K562 (cell line): Measurements from ENCODE around the gene RASGRP2. TPM values are rescaled to one million over a fixed set of nuclear protein-coding genes. Genes with fewer than 3 reads are reported as not detected.

Source experiments
- CREM ChIP-seq: IDR thresholded peaks from 2 replicates; pipeline ENCODE4 v1.6.1; 2014; ENCODE audit warnings: antibody characterized with exemption, low read depth
- ETS1 ChIP-seq: conservative IDR thresholded peaks from 2 replicates; pipeline ENCODE4 v1.6.1; 2011; ENCODE audit warnings: low read depth, mild to moderate bottlenecking, low read length; ENCODE audit not compliant: control insufficient read depth
- KDM4B ChIP-seq, 2 experiments: fragments of 450-650 bp in 1 of 2; sonication (generic) in 1 of 2; IDR thresholded peaks; 2 replicates each; pipeline ENCODE4 v1.6.1; 2016 to 2017; ENCODE audit warnings: borderline replicate concordance in 2 of 2, antibody characterized with exemption in 1 of 2, low read depth in 1 of 2, mild to moderate bottlenecking in 1 of 2
- MNT ChIP-seq, 2 experiments: fragments of 450-650 bp; conservative IDR thresholded peaks; 2 replicates each; pipeline ENCODE4 v1.6.1; 2017; ENCODE audit warnings: mild to moderate bottlenecking in 2 of 2, moderate library complexity in 2 of 2
- MTA3 ChIP-seq: fragments of 450-650 bp; formaldehyde crosslinking; IDR thresholded peaks from 2 replicates; pipeline ENCODE4 v1.6.1; 2017; ENCODE audit warnings: mild to moderate bottlenecking, borderline replicate concordance
- PML ChIP-seq: IDR thresholded peaks from 2 replicates; pipeline ENCODE4 v1.6.1; 2012; ENCODE audit warnings: low read length, inconsistent platforms
- REST ChIP-seq, 2 experiments: fragments of 450-650 bp; formaldehyde crosslinking in 1 of 2; IDR thresholded peaks; 2 replicates each; pipeline versions ENCODE4 v1.4.0 to v1.6.1; 2014 to 2020; ENCODE audit warnings: mild to moderate bottlenecking in 2 of 2, borderline replicate concordance in 1 of 2, low read depth in 1 of 2
- SIN3B ChIP-seq: fragments of 450-650 bp; IDR thresholded peaks from 2 replicates; pipeline ENCODE4 v1.6.1; 2017; ENCODE audit warnings: low read depth, mild to moderate bottlenecking, moderate library complexity
- SP1 ChIP-seq: sonication (generic); formaldehyde crosslinking; IDR thresholded peaks from 2 replicates; pipeline ENCODE4 v1.8.1; 2022; ENCODE audit warnings: mild to moderate bottlenecking, missing genetic modification reagents
- STAG1 ChIP-seq: sonication (generic); formaldehyde crosslinking; IDR thresholded peaks from 2 replicates; pipeline ENCODE4 v1.5.0; 2020; ENCODE audit warnings: missing genetic modification reagents, borderline replicate concordance
- TBL1XR1 ChIP-seq, 2 experiments: IDR thresholded peaks; 2 replicates each; pipeline ENCODE4 v1.6.1; 2012; ENCODE audit warnings: improper control_type of control experiment in 2 of 2, low read length in 2 of 2, mild to moderate bottlenecking in 1 of 2
- TFAP4 ChIP-seq: sonication (generic); formaldehyde crosslinking; IDR thresholded peaks from 2 replicates; pipeline ENCODE4 v1.8.0; 2022; ENCODE audit warnings: missing genetic modification reagents, mild to moderate bottlenecking, moderate library complexity, borderline replicate concordance
- USF2 ChIP-seq: sonication (generic); formaldehyde crosslinking; IDR thresholded peaks from 2 replicates; pipeline ENCODE4 v1.5.0; 2020; ENCODE audit warnings: missing genetic modification reagents
- ZNF133 ChIP-seq: fragments of 250-450 bp; sonication (Bioruptor Pico); IDR thresholded peaks from 2 replicates; pipeline ENCODE4 v1.4.0; 2020; ENCODE audit warnings: mild to moderate bottlenecking
- polyA plus RNA-seq, 8 experiments: library from polyadenylated mRNA; depleted of rRNA in 4 of 8; stranded (reverse) in 5 of 8; unstranded in 3 of 8; fragments of >200 nt; fragmentation: Nextera tagmentation in 2 of 8; fragmentation: Illumina TruSeq in 1 of 8; extraction: Ambion mirVana in 2 of 8; extraction: Trizol in 1 of 8; gene quantifications; 2 replicates each; pipeline versions ENCODE4 v1.2.1 to v1.2.3, GENCODE V29; 2011 to 2014; ENCODE audit warnings: inconsistent platforms in 1 of 8, missing spikeins in 1 of 8
- total RNA-seq, 7 experiments: library from RNA; depleted of rRNA in 6 of 7; stranded (reverse); fragments of >200 nt in 6 of 7; fragmentation: Illumina TruSeq in 2 of 7; extraction: Trizol in 2 of 7; gene quantifications; 2 replicates each; pipeline versions ENCODE4 v1.2.1 to v1.2.3, GENCODE V29; 2011 to 2021; ENCODE audit warnings: low replicate concordance in 1 of 7

RASGRP2 gene
- total and polyA plus RNA-seq, 9 of the 15 experiments (the other 6 are each of a cell fraction or from before 2014, with no cell fraction given) = 0.87 to 22.7 (median 5.5) TPM

- peak; percentile 79 for TF ChIP-seq REST (IDR thresholded peaks at IDR 0.05; ENCODE audit: borderline replicate concordance)
- TF ChIP-seq REST (CRISPR knock-in tag; IDR thresholded peaks at IDR 0.05; ENCODE audit: low read depth) = no peak
- peak; percentile 57; the same call in 1 of the 2 replicates for TF ChIP-seq SIN3B
- TF ChIP-seq MTA3 = peak; percentile 66; the same call in 1 of the 2 replicates
- peak; percentile 88 for TF ChIP-seq TFAP4
- TF ChIP-seq USF2 (CRISPR knock-in tag) = no peak
- TF ChIP-seq ETS1 = peak; percentile 96
- no peak; a peak in 1 of 4 replicates for TF ChIP-seq MNT (conservative IDR thresholded peaks at IDR 0.05)
- TF ChIP-seq TBL1XR1 (IDR thresholded peaks at IDR 0.05; ENCODE audit: low read length in 2 of 2) = 0 out of 4 replicates have a peak, but pooled peaks of 1 of the 2 experiments have one; percentile 34
- TF ChIP-seq SP1 (CRISPR knock-in tag) = peak; percentile 94
- TF ChIP-seq PML = no peak
- no peak for TF ChIP-seq ZNF133 (CRISPR knock-in tag)
- peak; percentile 42; the same call in 1 of the 2 replicates for TF ChIP-seq STAG1
- TF ChIP-seq CREM = peak; percentile 76
- peak in 1 of 2 experiments; percentile 33; a peak in 1 of 4 replicates for TF ChIP-seq KDM4B (IDR thresholded peaks at IDR 0.05; ENCODE audit: borderline replicate concordance in 2 of 2, low read depth in 1 of 2)
Measured at GRCh38 chr11:64688534-64688982, 55.4 kb downstream of the RASGRP2 start (continued).
